M059J (cell line): ENCODE results near the gene FXR2. TPM values are rescaled to one million over a fixed set of nuclear protein-coding genes. Genes with fewer than 3 reads are reported as not detected.

Experiments used
- DNase-seq: peaks from one replicate; pipeline ENCODE4 v3.0.0-alpha.2; 2012; ENCODE audit warnings: low read depth
- total RNA-seq: library from RNA; depleted of rRNA; stranded (reverse); fragments of >200 nt; shearing (Covaris generic); gene quantifications from 2 replicates; pipeline ENCODE4 v1.2.3, GENCODE V29; 2014

Gene FXR2
- total RNA-seq, 1 experiment from 2014 or later = 51.7 TPM

- peak; percentile 83 for DNase-seq
These were observed 41.2 kb downstream of the FXR2 start for GRCh38 chr17:7573324-7574080.

- DNase-seq = peak; percentile 99
These were observed 41.9 kb downstream of the FXR2 start for GRCh38 chr17:7572588-7573323.

GRCh38 chr17:7572338-7572587, 42.4 kb downstream of the FXR2 start:
- no peak for DNase-seq

GRCh38 chr17:7570351-7570750, 44.3 kb downstream of the FXR2 start:
- DNase-seq = no peak

GRCh38 chr17:7569571-7569970, 45.1 kb downstream of the FXR2 start:
- DNase-seq = no peak

- DNase-seq = no peak
These were observed 51.4 kb downstream of the FXR2 start for GRCh38 chr17:7563115-7563869.

- DNase-seq = no peak
These were observed 52.5 kb downstream of the FXR2 start for GRCh38 chr17:7562208-7562605.

GRCh38 chr17:7561589-7562207, 53.0 kb downstream of the FXR2 start, which contains the start of gene SENP3:
SENP3 (plus strand) TSS chr17:7561919; CDS start chr17:7563077, 1,158 bp downstream.
- DNase-seq = peak; percentile 83

- DNase-seq = peak; percentile 80
These were observed 53.6 kb downstream of the FXR2 start for GRCh38 chr17:7561028-7561575.

GRCh38 chr17:7560172-7561027, 54.3 kb downstream of the FXR2 start:
- no peak for DNase-seq

- DNase-seq = no peak
These were observed 55.2 kb downstream of the FXR2 start for GRCh38 chr17:7559320-7560171.

GRCh38 chr17:7558544-7559319, 56.0 kb downstream of the FXR2 start, which contains the start of gene TNFSF13:
TNFSF13 (plus strand) TSS chr17:7558750; CDS start chr17:7559040, 290 bp downstream.
- DNase-seq = no peak

GRCh38 chr17:7557775-7558543, 56.7 kb downstream of the FXR2 start:
- peak; percentile 69 for DNase-seq

- DNase-seq = no peak
These were observed 57.4 kb downstream of the FXR2 start for GRCh38 chr17:7557147-7557764.

- DNase-seq = no peak
These were observed 58.1 kb downstream of the FXR2 start for GRCh38 chr17:7556627-7557026.

- no peak for DNase-seq
These were observed 59.3 kb downstream of the FXR2 start for GRCh38 chr17:7555320-7555948.

GRCh38 chr17:7553356-7553755, 61.3 kb downstream of the FXR2 start:
- no peak for DNase-seq
